Naive thymus-derived CD4-positive, alpha-beta T cell (primary cell): Measurements from ENCODE around the gene USH1C. TPM values are rescaled to one million over a fixed set of nuclear protein-coding genes. Genes with fewer than 3 reads are reported as not detected.

Source experiments
- ATAC-seq: fragments of 150-1000 bp; cut with Tn5 transposase; 2 replicates; pipeline ENCODE4 v1.10.0; 2021; ENCODE audit warnings: mild to moderate bottlenecking, moderate library complexity
- CTCF ChIA-PET: fragments of 350-600 bp; sonication (Branson Sonifier 250); formaldehyde crosslinking; loops from one replicate; lab custom pipeline; 2021; ENCODE audit warnings: antibody characterized with exemption; lab: Charles Lee
- POLR2A ChIA-PET: fragments of 350-600 bp; sonication (Branson Sonifier 250); formaldehyde crosslinking; loops from one replicate; lab custom pipeline; 2021; ENCODE audit warnings: antibody characterized with exemption, inconsistent platforms; lab: Charles Lee
- DNase-seq, 9 donors: peaks; one replicate each; pipeline versions ENCODE4 v3.0.0 to v3.0.0-alpha.2; 2020 to 2022; ENCODE audit warnings: mixed read lengths in 1 of 9
- H3K27ac ChIP-seq: one replicate; pipeline ENCODE4 v1.7.0; 2013; ENCODE audit warnings: mild to moderate bottlenecking, low read depth, low read length, moderate library complexity
- H3K27me3 ChIP-seq, 2 donors: one replicate each; pipeline ENCODE4 v1.7.0; 2013; ENCODE audit warnings: low read length in 2 of 2, mild to moderate bottlenecking in 2 of 2, moderate library complexity in 2 of 2; ENCODE audit not compliant: control insufficient read depth in 2 of 2, insufficient read depth in 2 of 2
- H3K36me3 ChIP-seq, 3 experiments: 1 replicate in 2 of 3; 2 replicates in 1 of 3; pipeline ENCODE4 v1.7.0; 2013; ENCODE audit warnings: low read length in 3 of 3, mild to moderate bottlenecking in 3 of 3, moderate library complexity in 1 of 3; ENCODE audit not compliant: insufficient read depth in 3 of 3, control insufficient read depth in 2 of 3
- H3K4me1 ChIP-seq, 2 donors: one replicate each; pipeline ENCODE4 v1.7.0; 2013; ENCODE audit warnings: low read length in 2 of 2, mild to moderate bottlenecking in 2 of 2, moderate library complexity in 1 of 2; ENCODE audit not compliant: control insufficient read depth in 2 of 2, insufficient read depth in 2 of 2
- H3K4me3 ChIP-seq: 2 replicates; pipeline ENCODE4 v1.7.0; 2013; ENCODE audit warnings: mild to moderate bottlenecking, low read length
- H3K9me3 ChIP-seq, 3 experiments: 1 replicate in 2 of 3; 2 replicates in 1 of 3; pipeline ENCODE4 v1.7.0; 2013; ENCODE audit warnings: low read length in 3 of 3; ENCODE audit not compliant: control insufficient read depth in 2 of 3
- H3K27ac Mint-ChIP-seq, 9 donors: one replicate each; pipeline ENCODE4 v1.8.0; 2020 to 2022; ENCODE audit warnings: mixed read lengths in 9 of 9, mild to moderate bottlenecking in 8 of 9, moderate library complexity in 5 of 9, inconsistent platforms in 2 of 9
- H3K27me3 Mint-ChIP-seq, 5 donors: one replicate each; pipeline ENCODE4 v1.8.0; 2021 to 2022; ENCODE audit warnings: mixed read lengths in 5 of 5, mild to moderate bottlenecking in 1 of 5
- H3K36me3 Mint-ChIP-seq, 5 donors: one replicate each; pipeline ENCODE4 v1.8.0; 2020 to 2022; ENCODE audit warnings: mixed read lengths in 5 of 5, mild to moderate bottlenecking in 3 of 5, inconsistent platforms in 1 of 5
- H3K4me1 Mint-ChIP-seq, 7 donors: one replicate each; pipeline ENCODE4 v1.8.0; 2020 to 2022; ENCODE audit warnings: mixed read lengths in 7 of 7, mild to moderate bottlenecking in 3 of 7, inconsistent platforms in 1 of 7
- H3K4me3 Mint-ChIP-seq, 10 donors: one replicate each; pipeline ENCODE4 v1.8.0; 2020 to 2022; ENCODE audit warnings: mild to moderate bottlenecking in 10 of 10, mixed read lengths in 10 of 10, moderate library complexity in 6 of 10, inconsistent platforms in 2 of 10
- H3K9me3 Mint-ChIP-seq, 11 donors: one replicate each; pipeline ENCODE4 v1.8.0; 2020 to 2022; ENCODE audit warnings: mixed read lengths in 11 of 11, mild to moderate bottlenecking in 4 of 11, inconsistent platforms in 1 of 11, moderate library complexity in 1 of 11
- intact Hi-C, 2 donors: fragments of 100-400 bp; cut with micrococcal nuclease; formaldehyde crosslinking; loops; one replicate each; pipeline ENCODE4 v1.15.1; 2023
- polyA plus RNA-seq, 2 donors: library from polyadenylated mRNA; unstranded; fragments of 300-500 nt; fragmentation: Illumina TruSeq; gene quantifications; one replicate each; pipeline ENCODE4 v1.2.3, GENCODE V29; 2021
- total RNA-seq, 6 experiments: library from RNA in 5 of 6; stranded (reverse) in 5 of 6; gene quantifications; 1 replicate in 5 of 6; 2 replicates in 1 of 6; pipeline ENCODE4 v1.2.3 and lab custom pipeline; 2021 to 2026

The USH1C gene
- total and polyA plus RNA-seq, 7 experiments from 2014 or later = not detected

GRCh38 chr11:17457396-17458173 lies 86.6 kb downstream of the USH1C start:
- no peaks in the 10 kb centered on the region for H3K9me3 ChIP-seq
- ChIA-PET CTCF (no interaction called here), POLR2A (no interaction called here)
- no peaks in the 10 kb centered on the region for H3K4me1 ChIP-seq
- H3K4me3 Mint-ChIP-seq = no peak overlapping the region
- no peaks in the 10 kb centered on the region for H3K36me3 ChIP-seq
- H3K27me3 Mint-ChIP-seq = peaks cover 0 to 19% (median 6%) of the 10 kb centered on the region in 5 donors
- ATAC-seq (no peak), DNase-seq (no peak)
- H3K27ac Mint-ChIP-seq = no peak overlapping the region
- H3K9me3 Mint-ChIP-seq = no peaks in the 10 kb centered on the region
- H3K27me3 ChIP-seq = no peaks in the 10 kb centered on the region
- H3K4me1 Mint-ChIP-seq = peaks cover 0 to 1% (median 0%) of the 10 kb centered on the region in 7 donors
- H3K4me3 ChIP-seq = no peak overlapping the region
- no peaks in the 10 kb centered on the region for H3K36me3 Mint-ChIP-seq
- intact Hi-C loops = no loop called here
- H3K27ac ChIP-seq = no peak overlapping the region

DNA sequence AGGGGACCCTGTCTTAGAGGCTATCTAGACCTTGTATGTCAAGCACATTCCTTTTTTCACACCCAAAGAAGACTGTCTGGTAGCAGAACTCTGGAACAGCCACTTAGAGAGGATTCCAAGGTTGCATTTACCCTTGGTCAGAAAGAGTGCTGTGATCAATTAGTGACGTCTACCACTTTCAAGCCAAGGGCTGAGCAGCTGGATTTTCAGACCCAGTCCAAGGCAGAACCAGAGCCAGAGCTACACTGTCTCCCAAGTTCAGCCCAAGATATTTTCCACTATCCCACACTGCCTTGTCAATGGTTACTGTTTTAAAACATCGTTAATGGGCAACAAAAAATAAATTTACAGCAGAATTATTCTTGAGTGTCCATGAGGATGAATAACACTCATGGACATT lies 91.5 kb downstream of the USH1C start:
- intact Hi-C loops = no loop called here

GRCh38 chr11:17449158-17449557 lies 95.1 kb downstream of the USH1C start:
- no peaks in the 10 kb centered on the region for H3K27me3 ChIP-seq
- H3K36me3 ChIP-seq = no peaks in the 10 kb centered on the region
- H3K4me1 ChIP-seq = no peaks in the 10 kb centered on the region
- ChIA-PET POLR2A (no interaction called here), CTCF (no interaction called here)
- no peaks in the 10 kb centered on the region for H3K4me1 Mint-ChIP-seq
- H3K27ac Mint-ChIP-seq = no peak overlapping the region
- no peak overlapping the region for H3K4me3 Mint-ChIP-seq
- no peaks in the 10 kb centered on the region for H3K9me3 Mint-ChIP-seq
- ATAC-seq (no peak), DNase-seq (no peak)
- H3K4me3 ChIP-seq = no peak overlapping the region
- intact Hi-C loops = no loop called here
- peaks cover 3 to 27% (median 4%) of the 10 kb centered on the region in 5 donors for H3K27me3 Mint-ChIP-seq
- no peak overlapping the region for H3K27ac ChIP-seq
- H3K36me3 Mint-ChIP-seq = no peaks in the 10 kb centered on the region
- no peaks in the 10 kb centered on the region for H3K9me3 ChIP-seq

More for the DNA sequence above, 91.5 kb downstream of the USH1C start:
- Histone ChIP-seq H3K27me3 (no peaks in the 10 kb centered on the region), H3K36me3 (no peaks in the 10 kb centered on the region), H3K4me1 (no peaks in the 10 kb centered on the region), H3K4me3 (no peak overlapping the region), H3K27ac (no peak overlapping the region), H3K9me3 (no peaks in the 10 kb centered on the region)
- CTCF ChIA-PET = no interaction called here
- DNase-seq (no peak), ATAC-seq (no peak)
- H3K27me3 Mint-ChIP-seq = peaks cover 4 to 34% (median 10%) of the 10 kb centered on the region in 5 donors
- H3K4me1 Mint-ChIP-seq = peaks cover 0 to 1% (median 0%) of the 10 kb centered on the region in 7 donors
- no peak overlapping the region for H3K27ac Mint-ChIP-seq
- POLR2A ChIA-PET = no interaction called here
- no peak overlapping the region for H3K4me3 Mint-ChIP-seq
- H3K9me3 Mint-ChIP-seq = no peaks in the 10 kb centered on the region
- no peaks in the 10 kb centered on the region for H3K36me3 Mint-ChIP-seq

- no peaks in the 10 kb centered on the region for H3K27me3 ChIP-seq
- CTCF ChIA-PET = no interaction called here
- peaks cover 1 to 31% (median 3%) of the 10 kb centered on the region in 5 donors for H3K27me3 Mint-ChIP-seq
Observed at GRCh38 chr11:17446482-17446881, 97.7 kb downstream of the USH1C start.

DNA sequence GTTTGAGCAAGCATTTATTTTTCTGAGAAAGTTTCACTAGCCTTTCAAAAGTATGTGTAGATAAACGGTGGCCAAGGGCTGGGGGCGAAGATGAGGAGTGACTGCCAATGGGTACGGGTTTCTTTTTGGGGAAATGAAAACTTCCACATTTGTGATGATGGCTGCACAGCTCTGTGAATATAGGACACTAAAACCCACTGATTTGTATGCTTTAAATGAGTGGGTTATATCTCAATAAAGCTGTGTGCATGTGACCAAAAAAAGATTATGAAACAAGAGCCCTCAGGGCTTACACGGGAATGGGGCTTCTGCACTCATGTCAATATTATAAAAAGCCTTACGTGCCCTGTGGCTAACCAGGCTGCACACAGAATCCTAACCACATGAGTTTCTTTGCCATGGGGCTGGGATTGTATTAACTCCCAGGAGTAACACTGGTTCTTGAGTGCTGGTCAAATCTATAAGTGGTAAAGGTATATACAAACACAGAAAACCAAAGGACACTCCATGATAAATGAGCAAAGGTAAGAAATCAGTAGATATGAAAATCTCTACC lies 98.9 kb downstream of the USH1C start:
- H3K36me3 Mint-ChIP-seq = peaks cover 0 to 7% (median 0%) of the 10 kb centered on the region in 5 donors
- ChIA-PET CTCF (no interaction called here), POLR2A (no interaction called here)
- Histone ChIP-seq H3K9me3 (no peaks in the 10 kb centered on the region), H3K27me3 (no peaks in the 10 kb centered on the region), H3K4me3 (no peak overlapping the region), H3K4me1 (no peaks in the 10 kb centered on the region), H3K36me3 (no peaks in the 10 kb centered on the region), H3K27ac (no peak overlapping the region)
- ATAC-seq = no peak
- H3K27me3 Mint-ChIP-seq = peaks cover 0 to 28% (median 7%) of the 10 kb centered on the region in 5 donors
- intact Hi-C loops = no loop called here
- H3K4me1 Mint-ChIP-seq = no peaks in the 10 kb centered on the region
- peaks cover 0 to 5% (median 2%) of the 10 kb centered on the region in 11 donors for H3K9me3 Mint-ChIP-seq
- H3K27ac Mint-ChIP-seq = no peak overlapping the region
- no peak for DNase-seq
- H3K4me3 Mint-ChIP-seq = no peak overlapping the region

More at GRCh38 chr11:17446482-17446881, 97.7 kb downstream of the USH1C start:
- H3K4me1 ChIP-seq = no peaks in the 10 kb centered on the region
- Mint-ChIP-seq H3K4me3 (no peak overlapping the region), H3K36me3 (peaks cover 0 to under 1% (median 0%) of the 10 kb centered on the region in 5 donors), H3K4me1 (no peaks in the 10 kb centered on the region), H3K9me3 (peaks cover 0 to under 1% (median 0%) of the 10 kb centered on the region in 11 donors), H3K27ac (no peak overlapping the region)
- intact Hi-C loops = no loop called here
- H3K9me3 ChIP-seq = no peaks in the 10 kb centered on the region
- no peak overlapping the region for H3K4me3 ChIP-seq
- no peak overlapping the region for H3K27ac ChIP-seq
- DNase-seq = no peak
- POLR2A ChIA-PET = interaction anchor here (0.7 kb wide), 1 partner anchor 505 kb away, joined by 3 read pairs; no protein-coding TSS in a partner anchor
- no peak for ATAC-seq
- H3K36me3 ChIP-seq = no peaks in the 10 kb centered on the region

- Mint-ChIP-seq H3K9me3 (peaks cover 0 to 5% (median 2%) of the 10 kb centered on the region in 11 donors), H3K27ac (no peak overlapping the region), H3K4me3 (no peak overlapping the region), H3K36me3 (peaks cover 0 to 7% (median 0%) of the 10 kb centered on the region in 5 donors), H3K4me1 (peaks cover 6 to 9% (median 8%) of the 10 kb centered on the region in 7 donors), H3K27me3 (peaks cover 0 to 25% (median 15%) of the 10 kb centered on the region in 5 donors)
- Histone ChIP-seq H3K4me1 (no peaks in the 10 kb centered on the region), H3K4me3 (no peak overlapping the region), H3K9me3 (no peaks in the 10 kb centered on the region), H3K27ac (no peak overlapping the region), H3K27me3 (no peaks in the 10 kb centered on the region), H3K36me3 (no peaks in the 10 kb centered on the region)
- ATAC-seq = no peak
- intact Hi-C loops = no loop called here
- POLR2A ChIA-PET = no interaction called here
- CTCF ChIA-PET = no interaction called here
- no peak for DNase-seq
Observed at GRCh38 chr11:17443926-17444690, 100.1 kb downstream of the USH1C start.
